ENCODE measurements around the gene BCORL1. TPM values are rescaled to one million over a fixed set of nuclear protein-coding genes. Genes with fewer than 3 reads are reported as not detected.

The BCORL1 gene
- total and polyA plus RNA-seq, 2 donors (not counting 3 experiments of a cell fraction or from before 2014, with no cell fraction given) = 1.8 to 13.1 TPM

- no peak overlapping the region for H3K9ac ChIP-seq (replicated peaks; ENCODE audit: extremely low read depth, insufficient read depth, low read length)
- H3K36me3 ChIP-seq (ENCODE audit: control insufficient read depth in 2 of 2, extremely low read depth in 1 of 2, insufficient read depth in 2 of 2, low read length in 2 of 2) = peaks cover 2 to 15% of the 10 kb centered on the region in 2 experiments
- TF ChIP-seq FOS (IDR thresholded peaks at IDR 0.05; ENCODE audit: borderline replicate concordance, insufficient read depth, low read length) = no peak
- TF ChIP-seq, protein P1, sequence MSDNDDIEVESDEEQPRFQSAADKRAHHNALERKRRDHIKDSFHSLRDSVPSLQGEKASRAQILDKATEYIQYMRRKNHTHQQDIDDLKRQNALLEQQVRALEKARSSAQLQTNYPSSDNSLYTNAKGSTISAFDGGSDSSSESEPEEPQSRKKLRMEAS (IDR thresholded peaks at IDR 0.05; ENCODE audit: insufficient read depth, insufficient read length) = no peak
- TF ChIP-seq, protein P2, sequence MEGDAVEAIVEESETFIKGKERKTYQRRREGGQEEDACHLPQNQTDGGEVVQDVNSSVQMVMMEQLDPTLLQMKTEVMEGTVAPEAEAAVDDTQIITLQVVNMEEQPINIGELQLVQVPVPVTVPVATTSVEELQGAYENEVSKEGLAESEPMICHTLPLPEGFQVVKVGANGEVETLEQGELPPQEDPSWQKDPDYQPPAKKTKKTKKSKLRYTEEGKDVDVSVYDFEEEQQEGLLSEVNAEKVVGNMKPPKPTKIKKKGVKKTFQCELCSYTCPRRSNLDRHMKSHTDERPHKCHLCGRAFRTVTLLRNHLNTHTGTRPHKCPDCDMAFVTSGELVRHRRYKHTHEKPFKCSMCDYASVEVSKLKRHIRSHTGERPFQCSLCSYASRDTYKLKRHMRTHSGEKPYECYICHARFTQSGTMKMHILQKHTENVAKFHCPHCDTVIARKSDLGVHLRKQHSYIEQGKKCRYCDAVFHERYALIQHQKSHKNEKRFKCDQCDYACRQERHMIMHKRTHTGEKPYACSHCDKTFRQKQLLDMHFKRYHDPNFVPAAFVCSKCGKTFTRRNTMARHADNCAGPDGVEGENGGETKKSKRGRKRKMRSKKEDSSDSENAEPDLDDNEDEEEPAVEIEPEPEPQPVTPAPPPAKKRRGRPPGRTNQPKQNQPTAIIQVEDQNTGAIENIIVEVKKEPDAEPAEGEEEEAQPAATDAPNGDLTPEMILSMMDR (IDR thresholded peaks at IDR 0.05; ENCODE audit: extremely low read depth in 1 of 2, insufficient read depth in 1 of 2, low read depth in 1 of 2, low read length in 2 of 2) = no peak
- intact Hi-C loops (cut with micrococcal nuclease) = loop anchor here (10.0 kb wide), 1 partner anchor 270 kb away; no protein-coding TSS in a partner anchor
- FAIRE-seq (no peak), DNase-seq (ENCODE audit: low read depth, low spot score) (no peak)
- peaks cover 4% of the 10 kb centered on the region for H3K4me1 ChIP-seq (ENCODE audit: control insufficient read depth, extremely low read depth, insufficient read depth, low read length)
- no peak overlapping the region for H3K4me3 ChIP-seq (replicated peaks in 1 of 3; ENCODE audit: insufficient read depth in 1 of 3, low read depth in 1 of 3, low read length in 3 of 3)
- ChIA-PET CTCF (interaction anchor here (1.5 to 5.3 kb wide), 2 partner anchors 15 to 98 kb away, joined by 3 to 78 read pairs; no protein-coding TSS in a partner anchor), POLR2A (no interaction called here)
- H3K79me2 ChIP-seq (ENCODE audit: control insufficient read depth, insufficient read depth, low read length) = no peaks in the 10 kb centered on the region
- H4K20me1 ChIP-seq (replicated peaks; ENCODE audit: control insufficient read depth, extremely low read depth, insufficient read depth, low read length) = no peaks in the 10 kb centered on the region
- no peak overlapping the region for H3K27ac ChIP-seq (ENCODE audit: insufficient read depth, low read depth, low read length)
- H3K27me3 ChIP-seq (ENCODE audit: control insufficient read depth in 2 of 2, insufficient read depth in 2 of 2, low read length in 2 of 2) = no peaks in the 10 kb centered on the region
- BruUV-seq (replicated peaks) = no TSS peak
- H2AFZ ChIP-seq (ENCODE audit: low read depth, low read length) = no peak overlapping the region
- no peaks in the 10 kb centered on the region for H3K9me3 ChIP-seq (replicated peaks; ENCODE audit: control insufficient read depth, insufficient read depth, low read length)
- H3K9me1 ChIP-seq (replicated peaks; ENCODE audit: control insufficient read depth, extremely low read depth, insufficient read depth, low read length) = no peaks in the 10 kb centered on the region
- no peak overlapping the region for H3K4me2 ChIP-seq (ENCODE audit: insufficient read depth, low read length)
- dilution Hi-C loops (cut with MboI; ENCODE audit: extremely low pct_ligation_motif_present, low sequenced_read_pairs) = no loop called here
Observed at GRCh38 chrX:130025256-130025655, 42.8 kb downstream of the BCORL1 start.

GRCh38 chrX:130027569-130027968, 45.1 kb downstream of the BCORL1 start:
- POLR2A ChIA-PET = no interaction called here
- intact Hi-C loops (cut with micrococcal nuclease) = loop anchor here (10.0 kb wide), 1 partner anchor 273 kb away; no protein-coding TSS in a partner anchor
- CTCF ChIA-PET = interaction anchor here (0.7 to 5.3 kb wide), 10 partner anchors 9 to 427 kb away, joined by 3 to 78 read pairs (median 8); no protein-coding TSS in a partner anchor
- peaks cover 4% of the 10 kb centered on the region for H3K4me1 ChIP-seq (ENCODE audit: control insufficient read depth, extremely low read depth, insufficient read depth, low read length)
- no peak overlapping the region for H2AFZ ChIP-seq (ENCODE audit: low read depth, low read length)
- BruUV-seq (replicated peaks) = no TSS peak
- no peaks in the 10 kb centered on the region for H3K79me2 ChIP-seq (ENCODE audit: control insufficient read depth, insufficient read depth, low read length)
- H3K36me3 ChIP-seq (ENCODE audit: control insufficient read depth in 2 of 2, extremely low read depth in 1 of 2, insufficient read depth in 2 of 2, low read length in 2 of 2) = peaks cover 2 to 17% of the 10 kb centered on the region in 2 experiments
- H3K4me2 ChIP-seq (ENCODE audit: insufficient read depth, low read length) = no peak overlapping the region
- H3K27ac ChIP-seq (ENCODE audit: insufficient read depth, low read depth, low read length) = no peak overlapping the region
- no peaks in the 10 kb centered on the region for H3K27me3 ChIP-seq (ENCODE audit: control insufficient read depth in 2 of 2, insufficient read depth in 2 of 2, low read length in 2 of 2)
- H3K9ac ChIP-seq (replicated peaks; ENCODE audit: extremely low read depth, insufficient read depth, low read length) = no peak overlapping the region
- dilution Hi-C loops (cut with MboI; ENCODE audit: extremely low pct_ligation_motif_present, low sequenced_read_pairs) = no loop called here
- DNase-seq (ENCODE audit: low read depth, low spot score) (no peak), FAIRE-seq (no peak)
- TF ChIP-seq POLR2AphosphoS5 (IDR thresholded peaks at IDR 0.05; ENCODE audit: insufficient read depth, low read depth, low read length) = no peak
- TF ChIP-seq, protein P2 (IDR thresholded peaks at IDR 0.05; ENCODE audit: extremely low read depth in 1 of 2, insufficient read depth in 1 of 2, low read depth in 1 of 2, low read length in 2 of 2) = no peak
- no peak for TF ChIP-seq JUN (IDR thresholded peaks at IDR 0.05; ENCODE audit: borderline replicate concordance, insufficient read depth, insufficient read length, low read depth)
- no peak for TF ChIP-seq GATA2 (IDR thresholded peaks at IDR 0.05; ENCODE audit: insufficient read depth, insufficient read length, low read depth, low read length)
- no peak for TF ChIP-seq EZH2 (IDR thresholded peaks at IDR 0.05; ENCODE audit: borderline replicate concordance, low read depth, low read length, severe bottlenecking)
- no peak for TF ChIP-seq MYC (IDR thresholded peaks at IDR 0.05; ENCODE audit: low read depth, low read length)
- no peak for TF ChIP-seq FOS (IDR thresholded peaks at IDR 0.05; ENCODE audit: borderline replicate concordance, insufficient read depth, low read length)
- TF ChIP-seq, protein P1 (IDR thresholded peaks at IDR 0.05; ENCODE audit: insufficient read depth, insufficient read length) = no peak
- no peak for TF ChIP-seq POLR2A (IDR thresholded peaks at IDR 0.05; ENCODE audit: low read depth, low read length)
- H4K20me1 ChIP-seq (replicated peaks; ENCODE audit: control insufficient read depth, extremely low read depth, insufficient read depth, low read length) = no peaks in the 10 kb centered on the region
- no peaks in the 10 kb centered on the region for H3K9me1 ChIP-seq (replicated peaks; ENCODE audit: control insufficient read depth, extremely low read depth, insufficient read depth, low read length)
- no peak overlapping the region for H3K4me3 ChIP-seq (replicated peaks in 1 of 3; ENCODE audit: insufficient read depth in 1 of 3, low read depth in 1 of 3, low read length in 3 of 3)
- H3K9me3 ChIP-seq (replicated peaks; ENCODE audit: control insufficient read depth, insufficient read depth, low read length) = no peaks in the 10 kb centered on the region

All from endothelial cell of umbilical vein (primary cell).